Esophagus squamous epithelium (tissue), 4 donors: ENCODE data around the gene SLC13A2.

ENCODE experiments used
- CTCF ChIP-seq, 6 experiments: fragments of 450-650 bp in 4 of 6; fragments of 200-600 bp in 2 of 6; sonication (generic) in 2 of 6; IDR thresholded peaks; one replicate each; pipeline ENCODE4 v1.5.1; 2016 to 2019; ENCODE audit warnings: antibody characterized with exemption in 6 of 6, mild to moderate bottlenecking in 4 of 6, moderate library complexity in 4 of 6
- POLR2A ChIP-seq, 4 donors: fragments of 450-650 bp; IDR thresholded peaks; one replicate each; pipeline ENCODE4 v1.6.1; 2017; ENCODE audit warnings: antibody characterized with exemption in 4 of 4, mild to moderate bottlenecking in 4 of 4, moderate library complexity in 3 of 4

- no peak for TF ChIP-seq CTCF (IDR thresholded peaks at IDR 0.05)
- TF ChIP-seq POLR2A (IDR thresholded peaks at IDR 0.05), result no peak
Measured at GRCh38 chr17:28460901-28461300, 12.5 kb upstream of the SLC13A2 start.
